Measurements from ENCODE around the gene HTT. TPM values are rescaled to one million over a fixed set of nuclear protein-coding genes. Genes with fewer than 3 reads are reported as not detected.

HTT gene
- total and polyA plus RNA-seq, 2 of the 8 experiments (the other 6 are each of a cell fraction or from before 2014, with no cell fraction given): 24.0 to 71.0 TPM

DNA sequence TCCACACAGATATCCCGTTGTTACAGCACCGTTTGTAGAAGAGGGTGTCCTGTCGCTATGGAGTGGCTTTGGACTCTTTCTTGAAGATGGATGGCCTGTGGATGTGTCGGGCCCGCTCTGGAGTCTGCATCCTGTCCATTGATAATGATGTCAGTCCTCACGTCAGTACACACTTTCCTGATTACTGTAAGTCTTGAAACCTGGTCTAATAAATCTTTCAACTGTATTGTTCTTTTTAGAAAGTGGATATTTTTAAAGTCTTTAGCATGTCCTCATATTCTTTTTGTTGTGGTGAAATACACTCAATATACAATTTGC is 189.4 kb downstream of the HTT start:
- Histone ChIP-seq H3K27me3 (replicated peaks in 1 of 4; ENCODE audit: control insufficient read depth in 3 of 4, extremely low read depth in 1 of 4, insufficient read depth in 3 of 4, low read length in 3 of 4) (no peaks in the 10 kb centered on the region; a peak in 2 of 7 replicates), H2BK5ac (ENCODE audit: low read depth, low read length) (no peak overlapping the region), H3K23ac (ENCODE audit: insufficient read length) (no peak overlapping the region), H2AFZ (ENCODE audit: low read length) (no peak overlapping the region), H4K8ac (ENCODE audit: extremely low read depth, insufficient read depth, low read length) (no peak overlapping the region), H3K4me2 (ENCODE audit: insufficient read depth in 1 of 2, low read depth in 2 of 2, low read length in 2 of 2) (no peak overlapping the region), H3K4me3 (ENCODE audit: extremely low read depth in 1 of 4, insufficient read depth in 2 of 4, low read depth in 3 of 4, low read length in 4 of 4) (no peak overlapping the region), H3K79me1 (ENCODE audit: low read depth, low read length) (no peaks in the 10 kb centered on the region), H2BK20ac (ENCODE audit: low read length) (no peak overlapping the region), H2AK5ac (ENCODE audit: low read depth, low read length) (no peak overlapping the region), H4K20me1 (replicated peaks in 1 of 2; ENCODE audit: control insufficient read depth in 1 of 2, insufficient read depth in 2 of 2, low read length in 2 of 2) (no peaks in the 10 kb centered on the region), H4K5ac (ENCODE audit: insufficient read length, low read depth, low read length) (no peak overlapping the region), H3K56ac (replicated peaks; ENCODE audit: insufficient read length, low read depth, low read length) (no peak overlapping the region), H3K9ac (replicated peaks in 1 of 4; ENCODE audit: extremely low read depth in 1 of 4, low read depth in 3 of 4, low read length in 3 of 4) (no peak overlapping the region), H3K4ac (replicated peaks; ENCODE audit: insufficient read length, low read depth, low read length) (no peak overlapping the region), H3K9me3 (ENCODE audit: insufficient read depth in 2 of 2, low read depth in 1 of 2, low read length in 1 of 2) (no peaks in the 10 kb centered on the region), H3K18ac (ENCODE audit: extremely low read depth, low read length) (no peak overlapping the region), H3K14ac (ENCODE audit: insufficient read length) (no peak overlapping the region), H3K79me2 (ENCODE audit: control insufficient read depth in 1 of 2, insufficient read depth in 2 of 2, low read length in 2 of 2) (no peaks in the 10 kb centered on the region), H3K23me2 (ENCODE audit: low read depth, low read length) (no peaks in the 10 kb centered on the region), H2BK12ac (ENCODE audit: low read depth, low read length) (no peak overlapping the region), H2BK120ac (replicated peaks; ENCODE audit: low read depth, low read length) (no peak overlapping the region), H4K91ac (replicated peaks; ENCODE audit: insufficient read length, low read length) (no peak overlapping the region), H2BK15ac (ENCODE audit: low read length) (no peak overlapping the region), H3K36me3 (ENCODE audit: control insufficient read depth in 2 of 4, insufficient read depth in 4 of 4, low read length in 3 of 4) (no peaks in the 10 kb centered on the region), H3K4me1 (replicated peaks in 1 of 4; ENCODE audit: control insufficient read depth in 3 of 4, insufficient read depth in 4 of 4, low read length in 3 of 4) (peaks cover 0 to 6% (median 0%) of the 10 kb centered on the region in 4 experiments; a peak in 1 of 7 replicates), H3K27ac (ENCODE audit: low read depth, low read length) (no peak overlapping the region)
- ChIA-PET POLR2A (ENCODE audit: partially characterized antibody) (no interaction called here), CTCF (ENCODE audit: partially characterized antibody) (interaction anchor here (1.9 kb wide), 1 partner anchor 217 kb away, joined by 5 read pairs; no protein-coding TSS in a partner anchor)
- 87% methylated on average over 6 of the region's 6 CpGs; no CpG with 5 or more reads in 1 of the 2 experiments for WGBS, 2 experiments (ENCODE audit: extremely low coverage in 1 of 2, insufficient coverage in 1 of 2, insufficient read length in 1 of 2, insufficient replicate concordance in 2 of 2, low coverage in 1 of 2, low lambda C conversion rate in 2 of 2, missing lambda C conversion rate in 1 of 2)
- FAIRE-seq (no peak), DNase-seq (ENCODE audit: low read depth in 1 of 2, low spot score in 2 of 2) (no peak)
- TF ChIP-seq RFX5 (IDR thresholded peaks at IDR 0.05; ENCODE audit: borderline replicate concordance, low read depth, low read length): no peak
- TF ChIP-seq SP1 (IDR thresholded peaks at IDR 0.05; ENCODE audit: low read depth, low read length): no peak
- TF ChIP-seq, protein P1, sequence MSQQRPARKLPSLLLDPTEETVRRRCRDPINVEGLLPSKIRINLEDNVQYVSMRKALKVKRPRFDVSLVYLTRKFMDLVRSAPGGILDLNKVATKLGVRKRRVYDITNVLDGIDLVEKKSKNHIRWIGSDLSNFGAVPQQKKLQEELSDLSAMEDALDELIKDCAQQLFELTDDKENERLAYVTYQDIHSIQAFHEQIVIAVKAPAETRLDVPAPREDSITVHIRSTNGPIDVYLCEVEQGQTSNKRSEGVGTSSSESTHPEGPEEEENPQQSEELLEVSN (IDR thresholded peaks at IDR 0.05): no peak
- no peak for TF ChIP-seq YY1 (IDR thresholded peaks at IDR 0.05; ENCODE audit: low read depth, low read length)
- TF ChIP-seq SIX5 (IDR thresholded peaks at IDR 0.05; ENCODE audit: low read depth, low read length): no peak
- TF ChIP-seq ZNF274 (IDR thresholded peaks at IDR 0.05; ENCODE audit: borderline replicate concordance, extremely low read depth, low read length): no peak
- no peak for TF ChIP-seq TBP (IDR thresholded peaks at IDR 0.05; ENCODE audit: low read depth, low read length)
- no peak for TF ChIP-seq CHD2 (IDR thresholded peaks at IDR 0.05; ENCODE audit: low read length)
- TF ChIP-seq HDAC6 (IDR thresholded peaks at IDR 0.05; ENCODE audit: low read depth, low read length): no peak
- TF ChIP-seq RAD21 (IDR thresholded peaks at IDR 0.05 in 1 of 2, conservative IDR thresholded peaks at IDR 0.05 in 1 of 2; ENCODE audit: low read depth in 2 of 2, low read length in 2 of 2): no peak
- no peak for TF ChIP-seq CBX8 (IDR thresholded peaks at IDR 0.05; ENCODE audit: borderline replicate concordance, low read depth, low read length)
- TF ChIP-seq NANOG (IDR thresholded peaks at IDR 0.05; ENCODE audit: insufficient read depth, low read depth, low read length, poor library complexity, severe bottlenecking): no peak
- no peak for TF ChIP-seq SAP30 (IDR thresholded peaks at IDR 0.05; ENCODE audit: insufficient read depth, insufficient replicate concordance, low read length)
